ENCODE measurements around the gene ZNF850. TPM values are rescaled to one million over a fixed set of nuclear protein-coding genes. Genes with fewer than 3 reads are reported as not detected.

Gene ZNF850
- total RNA-seq, 1 experiment from 2014 or later = 23.9 TPM

DNA sequence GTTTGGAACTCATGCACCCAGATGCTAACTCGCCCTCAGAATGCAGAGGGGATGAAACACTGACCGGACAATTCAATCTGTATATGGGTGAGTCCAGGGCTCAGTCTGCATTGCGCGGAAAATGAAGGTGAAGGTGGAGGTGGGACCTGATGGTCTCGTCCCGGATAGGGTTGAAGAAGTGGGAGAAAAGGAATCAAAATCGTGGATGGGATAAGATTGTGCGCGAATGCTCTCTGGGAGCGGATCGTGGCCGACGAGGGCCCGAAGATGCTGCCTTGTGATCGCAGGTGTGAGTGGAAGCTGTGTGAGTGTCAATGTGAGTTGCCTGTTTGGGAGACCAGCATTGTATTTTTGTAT is 594 bp upstream of the ZNF850 start:
- no peaks in the 10 kb centered on the region; the same call in 1 of the 2 replicates for H3K27me3 Mint-ChIP-seq (ENCODE audit: low read depth)
- WGBS (ENCODE audit: extremely low coverage, insufficient read length, low lambda C conversion rate) = no CpG with 5 or more reads among the region's 15 CpGs
- no peak overlapping the region for H3K27ac ChIP-seq (ENCODE audit: insufficient read length, low read depth, low read length)
- peak overlapping the region; percentile 82 for H2AFZ ChIP-seq (ENCODE audit: low read length)
- H3K9me3 Mint-ChIP-seq = peaks cover 56 to 77% of the 10 kb centered on the region in 2 experiments
- no peak overlapping the region for H2BK5ac ChIP-seq (ENCODE audit: insufficient read length, low read length)
- no peak overlapping the region for H3K56ac ChIP-seq (ENCODE audit: insufficient read length, low read depth, low read length)
- H3K79me2 ChIP-seq (ENCODE audit: insufficient read depth, low read length) = peaks cover 19% of the 10 kb centered on the region; the same call in 1 of the 2 replicates
- no peak for DNase-seq
- H3K18ac ChIP-seq (ENCODE audit: insufficient read length, low read depth, low read length) = no peak overlapping the region
- no peak overlapping the region; the same call in 1 of the 2 replicates for H3K14ac ChIP-seq (ENCODE audit: insufficient read depth, low read length)
- H3K36me3 Mint-ChIP-seq (ENCODE audit: insufficient read depth in 1 of 3, low read depth in 3 of 3) = peaks cover 46 to 71% (median 53%) of the 10 kb centered on the region in 3 experiments
- no peaks in the 10 kb centered on the region for H3K9me3 ChIP-seq (ENCODE audit: control insufficient read depth, low read depth, low read length)
- no peak overlapping the region for H2BK12ac ChIP-seq (ENCODE audit: insufficient read length, low read depth, low read length)
- no peak overlapping the region for H4K8ac ChIP-seq (replicated peaks; ENCODE audit: insufficient read length, low read depth, low read length)
- H3K79me1 ChIP-seq (ENCODE audit: insufficient read depth, low read depth, low read length, poor library complexity, severe bottlenecking) = peaks cover 5% of the 10 kb centered on the region
- no peaks in the 10 kb centered on the region for H3K27me3 ChIP-seq (ENCODE audit: insufficient read depth, low read length)
- H2BK20ac ChIP-seq (ENCODE audit: low read depth, low read length, poor library complexity, severe bottlenecking) = no peak overlapping the region
- peaks cover 4 to 14% of the 10 kb centered on the region in 2 experiments; a peak in 3 of 4 replicates for H3K4me1 Mint-ChIP-seq
- H3K27ac Mint-ChIP-seq = peak overlapping the region in 2 of 3 experiments; percentile 18 to 99; a peak in 2 of 7 replicates
- no peak overlapping the region for H4K91ac ChIP-seq (ENCODE audit: insufficient read length, low read depth, low read length)
- H3T11ph ChIP-seq (ENCODE audit: low read length) = no peak overlapping the region
- peak overlapping the region; percentile 99 for H3K4me3 Mint-ChIP-seq
- H3K4ac ChIP-seq (ENCODE audit: low read depth, low read length) = no peak overlapping the region
- H2BK15ac ChIP-seq (ENCODE audit: low read depth, low read length) = no peak overlapping the region
- H3K4me2 ChIP-seq (ENCODE audit: insufficient read depth, insufficient read length, low read length) = peak overlapping the region; percentile 95
- H3K9ac ChIP-seq (ENCODE audit: extremely low read depth, insufficient read length, low read length) = peak overlapping the region; percentile 64
- H2BK120ac ChIP-seq (ENCODE audit: low read depth, low read length, poor library complexity, severe bottlenecking) = no peak overlapping the region
- H4K5ac ChIP-seq (ENCODE audit: insufficient read length, low read depth, low read length) = no peak overlapping the region
- no peaks in the 10 kb centered on the region for H4K20me1 ChIP-seq (ENCODE audit: control insufficient read depth, insufficient read depth, insufficient read length)
- no peak overlapping the region for H3K23ac ChIP-seq (ENCODE audit: insufficient read length, low read depth, low read length)
- H3K23me2 ChIP-seq (ENCODE audit: insufficient read length, low read depth, low read length, poor library complexity, severe bottlenecking) = peaks cover 4% of the 10 kb centered on the region
- no peak overlapping the region for H2AK5ac ChIP-seq (ENCODE audit: insufficient read length, low read length)
- H3K4me1 ChIP-seq (ENCODE audit: insufficient read depth, low read length) = no peaks in the 10 kb centered on the region
- no peak for TF ChIP-seq CTCF (conservative IDR thresholded peaks at IDR 0.05)
